Sigmoid colon (tissue), 4 donors: ENCODE measurements around the gene PMPCB.
"Not testable (repeated sequence)": the region's sequence is repeated elsewhere in the genome, so short reads cannot be mapped to it uniquely, and the experiment has no call there.

Source experiments
- CTCF ChIP-seq, 4 experiments: fragments of 450-650 bp in 3 of 4; fragments of 200-600 bp in 1 of 4; IDR thresholded peaks; one replicate each; pipeline ENCODE4 v1.5.1; 2016 to 2019; ENCODE audit warnings: antibody characterized with exemption in 4 of 4, mild to moderate bottlenecking in 3 of 4, moderate library complexity in 2 of 4
- EP300 ChIP-seq, 4 donors: sonication (generic); formaldehyde crosslinking; IDR thresholded peaks; one replicate each; pipeline ENCODE4 v1.6.1; 2017; ENCODE audit warnings: antibody characterized with exemption in 4 of 4
- POLR2A ChIP-seq, 2 donors: fragments of 450-650 bp; IDR thresholded peaks; one replicate each; pipeline ENCODE4 v1.6.1; 2016; ENCODE audit warnings: antibody characterized with exemption in 2 of 2, mild to moderate bottlenecking in 2 of 2, moderate library complexity in 2 of 2
- POLR2AphosphoS5 ChIP-seq, 4 donors: sonication (generic); formaldehyde crosslinking; IDR thresholded peaks; one replicate each; pipeline ENCODE4 v1.6.1; 2017; ENCODE audit warnings: antibody characterized with exemption in 4 of 4

DNA sequence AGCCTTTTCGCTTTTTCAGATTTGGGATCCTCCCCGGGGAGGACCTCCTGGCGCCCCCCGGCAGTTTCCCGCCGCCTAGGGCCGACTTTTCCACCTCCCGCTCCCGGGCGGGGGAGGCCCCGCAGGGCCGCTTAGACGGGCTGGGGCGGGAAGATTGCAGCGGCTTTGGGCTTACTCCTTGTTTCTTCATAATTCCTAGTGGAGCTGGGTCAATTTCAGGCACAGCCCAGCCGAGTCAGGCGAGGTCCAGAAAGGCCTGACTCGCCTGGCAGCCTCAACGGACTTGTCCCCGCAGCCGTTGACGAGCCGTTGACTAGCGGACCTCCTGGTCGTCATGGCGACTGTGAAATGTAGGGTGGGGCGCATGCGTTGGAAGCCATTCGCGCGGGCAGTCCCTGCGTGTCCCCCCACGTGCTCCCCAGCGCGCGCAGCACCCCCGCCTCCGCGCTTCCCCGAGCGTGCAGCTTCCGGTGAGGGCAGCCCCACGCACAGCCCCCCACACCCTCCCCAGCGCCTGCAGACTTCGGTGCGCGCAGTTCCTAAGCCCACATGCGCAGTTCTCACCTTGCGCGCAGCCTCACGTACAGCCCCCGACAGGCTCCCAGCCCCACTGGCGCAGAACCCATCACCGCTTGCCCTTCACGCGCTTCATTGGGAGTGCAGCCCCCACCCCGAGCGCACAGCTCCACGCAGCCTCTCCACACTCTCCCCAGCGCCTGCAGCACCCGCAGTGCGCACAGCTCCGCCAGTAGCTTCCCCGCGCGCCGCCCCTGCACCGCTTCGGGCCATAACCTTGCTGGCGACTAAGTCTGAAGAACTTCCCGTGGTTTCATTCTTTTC lies 17.1 kb upstream of the PMPCB start:
- not testable (repeated sequence) for TF ChIP-seq POLR2A, CTCF, POLR2AphosphoS5, EP300 (IDR thresholded peaks at IDR 0.05)
